Pulmonary artery endothelial cell (primary cell): ENCODE measurements around the gene WDR1. TPM values are rescaled to one million over a fixed set of nuclear protein-coding genes. Genes with fewer than 3 reads are reported as not detected.

Source experiments
- DNase-seq: peaks from one replicate; pipeline ENCODE4 v3.0.0-alpha.2; 2011; ENCODE audit warnings: low read depth, low spot score
- total RNA-seq: library from RNA; depleted of rRNA; stranded (reverse); fragments of >200 nt; gene quantifications from 2 replicates; pipeline ENCODE4 v1.2.3, GENCODE V29; 2014

WDR1 gene
- total RNA-seq, 1 donor from 2014 or later: 632 TPM

DNA sequence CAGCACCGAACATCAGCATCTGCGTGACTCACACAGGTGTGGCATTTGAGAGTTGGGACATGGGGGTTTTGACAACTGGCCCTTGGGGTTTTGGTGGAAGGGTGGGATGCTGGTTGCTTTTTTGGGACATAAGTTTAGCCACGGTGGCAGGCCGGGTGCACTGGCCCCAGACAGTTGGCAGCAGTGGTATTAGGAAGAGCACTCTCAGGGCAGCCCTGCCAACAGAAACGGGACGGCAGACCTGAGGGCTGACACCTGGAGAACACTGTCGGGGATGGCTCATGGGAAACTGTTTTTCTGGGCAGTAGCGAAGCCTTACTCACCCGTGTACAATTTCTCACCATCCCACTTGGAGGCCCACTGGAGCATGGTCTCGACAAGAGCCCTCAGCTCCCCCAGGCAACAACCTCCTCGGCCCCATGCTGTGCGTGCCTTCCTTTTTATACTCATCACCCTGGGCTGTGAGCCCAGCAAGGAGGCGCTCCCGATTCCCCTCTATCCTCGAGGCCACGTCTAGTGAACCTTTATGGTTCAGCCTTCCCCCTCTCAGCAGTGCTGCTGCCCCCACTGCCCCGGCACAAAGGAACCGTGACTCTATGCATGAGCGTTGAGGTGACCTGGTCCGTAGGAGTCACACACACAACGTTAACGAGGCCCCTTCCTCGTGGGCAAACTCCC, 30.6 kb downstream of the WDR1 start:
- DNase-seq: no peak

DNA sequence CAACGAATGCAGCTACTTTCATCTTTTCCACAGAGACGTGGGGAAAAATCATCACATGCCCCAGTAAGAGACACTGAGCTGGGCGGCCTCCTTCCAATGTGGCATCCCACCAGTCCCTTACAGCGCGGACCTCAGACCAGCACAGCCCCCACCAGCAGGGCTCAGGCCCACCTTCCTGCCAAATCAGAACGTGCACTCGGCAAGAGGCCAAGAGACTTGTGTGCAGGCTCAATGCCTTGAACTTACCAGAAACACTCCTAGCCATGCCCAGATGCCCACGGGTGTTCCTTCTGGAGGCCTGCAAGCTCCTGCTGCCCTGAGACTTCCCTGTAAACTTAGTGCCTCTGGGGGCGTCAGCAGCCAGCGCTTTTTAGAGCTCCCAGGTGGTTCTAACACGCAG, 31.2 kb downstream of the WDR1 start:
- DNase-seq: no peak

DNA sequence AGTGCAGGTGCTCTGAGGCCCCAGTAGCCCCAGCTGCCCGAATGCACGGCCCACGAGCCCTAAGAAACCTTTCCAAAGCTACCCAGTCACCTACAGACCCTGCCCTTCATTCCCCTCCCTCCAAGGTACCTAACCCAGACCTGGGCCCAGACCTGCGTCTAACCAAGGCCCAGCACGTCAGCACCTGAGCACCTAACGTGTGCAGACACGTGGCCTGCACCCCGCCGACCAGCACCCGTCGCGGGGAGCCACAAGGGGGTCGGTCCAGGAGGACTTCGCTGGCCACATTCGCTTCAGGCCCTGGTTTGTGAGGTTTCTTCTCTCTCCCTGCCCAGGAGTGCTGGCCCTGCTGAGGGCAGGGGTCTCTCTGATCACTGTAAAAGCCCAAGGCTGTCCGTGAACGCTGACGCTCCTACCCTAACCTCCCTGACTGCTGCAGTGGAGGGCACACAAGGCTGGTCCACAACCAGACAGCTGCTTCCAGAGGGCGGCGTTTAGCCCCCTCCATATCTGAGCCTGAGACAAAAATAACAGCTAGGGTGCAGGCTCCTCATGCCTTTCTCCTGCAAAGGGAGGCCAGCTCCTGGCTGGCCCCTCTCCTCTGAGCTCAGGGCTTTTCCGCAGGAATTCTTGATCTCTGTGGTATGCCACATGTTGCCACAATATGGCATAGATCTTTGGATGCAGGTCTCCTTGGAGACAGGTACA, 31.8 kb downstream of the WDR1 start:
- no peak for DNase-seq

DNA sequence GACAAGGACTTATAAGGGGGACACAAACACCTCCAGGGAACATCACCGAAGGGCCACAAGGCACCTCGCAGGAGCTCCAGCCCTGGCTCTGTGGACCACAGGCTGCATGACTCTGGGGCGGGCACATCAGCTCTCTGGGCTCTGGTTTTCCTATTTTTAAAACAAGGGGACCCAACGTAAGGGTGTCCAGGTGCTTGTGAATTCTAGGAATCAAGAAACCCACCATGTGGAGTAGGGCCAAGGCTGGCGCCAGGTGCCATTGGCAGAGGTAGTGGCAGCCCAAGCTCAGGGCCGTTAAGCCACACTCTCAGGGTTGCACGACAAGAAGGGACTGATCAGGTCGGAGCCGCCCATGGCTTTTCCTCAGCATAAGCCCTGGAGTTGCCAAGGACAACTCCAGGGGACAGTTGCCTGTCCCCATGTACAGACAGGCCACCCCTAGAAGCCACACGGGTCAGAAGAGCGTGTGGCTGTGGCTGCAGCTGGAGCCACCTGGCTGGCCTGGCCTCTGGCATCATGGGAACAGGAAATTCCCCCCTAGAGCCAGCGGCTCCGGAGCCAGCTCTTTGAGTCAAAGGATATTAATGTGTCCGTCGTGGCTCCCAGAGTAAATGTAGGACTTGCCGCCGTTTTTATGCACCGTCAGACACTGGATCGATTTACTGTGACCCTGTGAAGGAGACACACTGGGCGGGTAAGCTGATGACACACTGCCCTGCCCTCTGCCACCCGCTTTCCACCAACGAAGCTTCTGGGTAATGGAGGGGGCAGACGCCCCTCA, 32.5 kb downstream of the WDR1 start:
- DNase-seq: no peak

DNA sequence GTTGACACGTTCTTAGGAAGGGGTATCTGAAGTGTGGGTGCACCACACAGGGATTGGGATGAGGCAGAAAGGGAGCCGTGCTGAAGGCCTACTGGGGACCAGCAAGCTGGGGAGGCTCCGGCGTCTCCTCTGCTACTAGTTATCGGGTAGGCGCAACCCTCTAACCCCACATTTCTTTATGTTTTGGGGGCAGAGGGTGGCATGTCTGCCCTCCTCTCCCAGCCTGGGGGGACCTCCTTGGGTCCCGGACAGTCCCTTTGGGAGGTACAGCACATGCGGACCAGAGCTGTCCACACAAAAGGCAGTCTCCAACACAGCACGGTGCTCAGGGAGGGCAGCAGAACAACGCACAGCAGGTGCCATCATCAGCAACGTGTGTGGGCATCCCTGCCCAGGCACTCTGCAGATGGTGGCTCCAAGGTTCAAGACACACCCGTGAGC, 33.2 kb downstream of the WDR1 start:
- no peak for DNase-seq

DNA sequence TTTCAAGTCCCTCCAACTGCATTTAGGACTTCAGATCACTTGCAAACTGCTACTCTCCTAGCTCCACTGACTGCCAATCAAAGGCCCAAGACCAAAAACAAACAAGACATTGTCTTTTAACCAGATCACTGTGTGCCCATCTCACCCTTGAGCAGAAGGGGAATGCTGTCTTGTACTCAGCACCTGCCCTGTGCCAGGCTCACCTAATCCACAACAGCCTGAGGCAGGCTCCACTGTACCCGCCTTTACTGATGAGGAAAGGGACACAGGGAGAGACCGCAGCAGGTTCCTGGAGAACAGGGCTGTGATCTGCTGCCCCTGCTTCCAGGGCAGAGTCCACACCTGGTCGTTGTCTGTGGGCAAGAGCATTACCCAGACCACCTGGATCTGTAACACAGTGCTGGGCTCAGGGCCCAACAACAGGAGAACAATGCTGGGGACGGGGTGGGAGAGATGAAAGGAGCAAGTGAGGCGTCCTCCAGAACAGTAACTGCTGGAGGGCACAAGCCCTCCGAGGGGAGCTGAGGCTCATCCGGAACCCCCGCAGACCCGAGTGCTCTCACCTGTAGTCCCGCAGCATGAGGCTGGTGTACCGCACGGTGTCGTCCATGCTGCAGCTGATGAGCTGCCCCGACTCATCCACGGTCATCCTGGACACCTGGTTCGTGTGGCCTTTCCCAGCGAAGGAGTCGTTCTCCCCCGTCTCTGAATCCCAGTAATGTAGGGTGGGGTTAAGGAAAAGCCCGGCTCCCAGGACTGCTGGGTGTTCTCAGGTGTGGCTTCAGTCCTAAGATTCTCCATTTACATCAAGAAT, 33.9 kb downstream of the WDR1 start:
- DNase-seq: no peak

DNA sequence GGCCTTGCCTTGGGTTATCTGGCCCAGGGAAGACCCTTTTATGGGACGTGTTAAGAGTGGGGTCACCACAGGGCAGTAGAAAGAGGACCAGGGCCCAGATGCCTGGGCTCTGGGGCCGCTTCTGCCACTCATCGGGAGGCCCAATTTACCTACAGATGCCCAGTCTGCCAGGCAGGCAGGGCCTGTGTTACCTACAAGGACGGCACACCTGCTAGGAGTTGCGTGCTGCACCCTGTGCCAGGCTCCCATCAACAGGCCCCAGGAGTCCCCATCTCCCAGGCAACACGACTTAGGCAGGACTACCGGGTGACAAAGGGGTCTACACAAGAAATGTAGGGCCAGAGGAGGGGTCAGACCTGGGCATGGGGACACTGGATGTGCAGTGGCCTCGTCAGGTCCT, 34.6 kb downstream of the WDR1 start:
- DNase-seq: no peak

DNA sequence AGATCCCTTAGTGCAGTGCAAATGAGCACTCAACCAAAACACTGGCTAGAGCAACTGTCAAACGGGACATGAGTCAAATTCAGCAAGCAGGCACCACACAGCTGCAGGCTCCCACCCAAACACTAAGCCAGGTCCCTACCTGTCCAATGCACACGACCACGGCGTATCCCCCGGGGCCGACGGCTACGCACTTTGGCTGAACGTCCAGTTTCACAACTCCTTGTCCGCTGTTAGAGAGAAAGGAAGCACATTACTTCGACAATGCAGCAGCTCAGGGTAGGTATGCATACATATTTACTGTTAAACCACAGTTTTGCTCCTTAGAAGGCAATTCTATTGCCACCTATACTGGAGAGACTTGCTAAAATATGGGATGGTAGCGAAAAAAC, 35.4 kb downstream of the WDR1 start:
- DNase-seq: no peak

DNA sequence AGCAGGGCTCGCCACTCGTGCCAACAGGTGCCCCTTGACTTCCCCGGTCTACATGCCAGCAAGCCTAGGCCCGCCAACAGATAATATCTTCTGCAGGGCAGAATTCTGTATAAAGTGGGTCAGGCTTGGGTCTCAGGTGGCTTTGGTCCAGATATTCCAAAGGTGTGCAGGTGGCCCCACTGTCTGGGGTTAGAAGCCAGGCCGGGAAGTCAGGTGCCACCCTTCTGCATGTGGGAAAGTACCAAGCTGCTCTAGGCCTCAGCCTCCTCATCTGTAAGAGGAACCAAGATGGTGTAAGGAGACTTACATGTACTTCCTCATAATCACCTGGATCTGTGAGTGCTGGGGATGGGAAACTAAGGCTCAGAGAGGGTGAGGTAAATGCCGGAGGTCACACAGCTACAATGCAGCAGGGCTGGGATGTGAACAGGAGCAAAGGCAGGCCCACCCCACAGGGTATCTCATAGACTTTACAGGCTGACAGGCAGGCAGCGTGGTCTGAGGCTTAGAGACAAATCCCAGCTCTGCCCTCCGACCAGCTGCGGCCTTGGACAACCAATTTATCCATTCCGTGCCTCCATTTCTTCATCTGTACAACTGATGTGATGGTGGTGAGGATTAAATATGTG, 35.9 kb downstream of the WDR1 start:
- no peak for DNase-seq

DNA sequence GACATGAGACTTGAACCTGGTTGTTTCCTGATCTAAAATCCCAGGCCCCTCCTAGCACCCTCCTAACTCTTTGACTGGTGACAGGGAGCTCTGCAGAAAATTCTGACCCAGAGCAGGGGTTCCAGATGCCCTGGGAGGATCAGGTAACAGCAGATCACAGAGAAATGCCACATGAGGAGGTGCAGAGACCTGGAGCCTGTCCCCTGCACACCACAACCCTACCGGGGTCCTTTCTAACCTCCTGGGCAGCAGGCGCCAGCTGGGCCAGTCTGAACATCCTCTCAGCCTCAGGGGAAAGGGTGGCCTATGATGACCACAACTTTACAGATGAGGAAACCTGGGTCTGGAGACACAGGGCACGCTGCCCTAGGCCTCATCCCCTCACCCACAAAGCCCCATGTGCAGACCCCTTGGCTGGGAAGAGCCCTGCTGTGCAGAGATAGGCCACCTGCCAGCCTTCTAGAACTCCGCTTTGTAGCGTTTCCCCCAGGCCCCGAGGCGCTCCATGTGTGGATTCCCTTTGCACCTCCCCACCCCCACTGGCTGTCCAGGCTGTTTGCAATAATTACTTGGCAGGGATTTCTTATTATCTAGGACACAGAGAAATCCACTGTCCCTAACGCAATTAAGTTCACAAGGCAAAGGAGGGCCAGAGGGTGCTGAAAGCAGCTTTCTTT, 36.5 kb downstream of the WDR1 start:
- DNase-seq: no peak

DNA sequence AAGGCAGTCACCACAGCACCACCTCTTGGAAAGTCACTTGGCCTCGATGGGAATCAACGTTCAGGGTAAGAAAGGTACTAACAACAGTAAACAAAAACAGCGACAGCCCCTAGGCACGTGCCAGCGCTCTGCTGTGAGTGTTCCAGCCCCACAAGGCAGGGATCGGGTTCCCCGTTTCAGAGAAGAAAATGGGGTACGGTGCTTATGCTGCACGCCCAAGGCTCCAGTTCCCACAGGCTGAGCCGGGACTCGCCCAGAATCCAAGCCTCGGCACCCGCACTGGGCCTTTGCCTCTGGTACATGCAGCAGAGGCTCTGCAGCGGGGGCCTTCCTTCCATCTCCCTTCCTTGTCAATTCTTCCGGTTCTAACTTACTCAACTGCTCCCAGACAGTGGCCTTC, 37.3 kb downstream of the WDR1 start:
- DNase-seq: no peak

DNA sequence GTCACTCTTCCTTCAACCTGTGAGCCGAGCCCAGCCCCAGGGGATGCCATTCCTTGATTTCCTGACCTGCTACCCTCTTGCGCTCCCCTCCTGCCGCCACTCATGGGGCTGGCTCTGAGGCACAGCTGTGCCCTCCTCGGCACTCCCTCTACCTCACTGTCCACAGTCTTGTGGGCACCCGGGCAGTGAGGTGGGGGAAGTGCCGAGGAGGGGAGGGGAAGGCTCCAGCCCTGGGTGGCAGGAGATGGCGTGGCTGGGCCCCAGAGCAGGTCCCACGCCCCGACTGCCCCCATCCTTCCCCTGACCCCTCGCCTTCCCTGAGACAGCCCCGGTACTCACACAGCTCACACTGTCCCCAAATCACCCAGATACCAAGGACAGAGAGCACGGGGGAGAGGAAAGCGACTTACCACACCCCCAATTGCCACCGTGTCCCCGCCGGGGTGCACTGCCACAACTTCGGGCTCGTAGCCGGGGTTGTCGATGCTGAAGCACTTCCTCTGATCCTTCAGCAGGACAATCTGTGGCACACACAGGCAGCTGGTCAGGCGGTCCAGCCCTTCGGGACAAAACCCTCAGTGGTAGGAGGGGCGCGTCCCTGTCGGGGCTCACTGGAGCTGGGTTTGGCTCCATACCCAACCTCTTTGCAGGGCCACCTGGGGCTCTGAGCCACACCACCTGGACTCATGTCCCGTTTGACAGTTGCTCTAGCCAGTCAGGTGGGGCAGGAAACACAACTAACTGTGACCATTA, 37.9 kb downstream of the WDR1 start:
- no peak for DNase-seq

DNA sequence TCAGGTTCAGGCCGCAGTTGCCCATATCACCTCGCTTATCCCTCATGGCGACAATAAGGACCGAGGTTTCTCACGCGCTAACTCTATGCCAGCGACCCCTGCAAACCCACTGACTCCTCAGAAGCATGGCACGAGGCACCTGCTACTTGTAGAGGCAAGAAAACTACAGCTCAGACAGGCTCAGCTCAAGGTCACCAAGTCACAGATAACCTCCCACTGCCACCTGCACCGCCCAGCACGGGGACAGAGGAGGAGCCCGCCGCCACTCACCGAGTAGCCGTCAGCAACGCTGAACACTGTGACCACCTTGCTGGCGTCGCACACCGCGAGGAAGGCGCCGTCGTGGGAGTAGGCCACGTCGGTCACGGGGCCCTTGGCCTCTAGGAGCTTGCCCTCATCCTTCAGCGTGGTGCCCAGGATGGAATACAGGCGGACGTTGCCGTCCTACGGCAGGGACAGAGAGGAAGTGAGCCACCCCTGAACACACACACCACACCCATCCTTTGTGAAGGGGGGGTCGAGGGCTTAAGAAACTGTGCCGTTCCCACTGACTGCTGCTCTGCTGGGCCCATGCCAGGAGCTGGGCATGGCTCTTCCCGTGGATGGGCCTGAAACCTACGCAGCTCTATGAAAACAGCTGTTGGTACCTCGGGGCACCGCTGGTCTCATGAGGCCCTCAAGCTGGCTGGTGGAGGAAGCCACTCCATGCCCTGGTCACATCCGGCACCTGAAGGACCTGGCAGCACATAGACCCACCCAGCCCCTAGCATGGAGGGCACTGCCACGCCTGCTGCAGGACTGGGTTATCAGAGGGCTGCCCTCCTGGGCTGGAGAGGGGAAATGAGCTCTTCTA, 38.9 kb downstream of the WDR1 start:
- DNase-seq: no peak

DNA sequence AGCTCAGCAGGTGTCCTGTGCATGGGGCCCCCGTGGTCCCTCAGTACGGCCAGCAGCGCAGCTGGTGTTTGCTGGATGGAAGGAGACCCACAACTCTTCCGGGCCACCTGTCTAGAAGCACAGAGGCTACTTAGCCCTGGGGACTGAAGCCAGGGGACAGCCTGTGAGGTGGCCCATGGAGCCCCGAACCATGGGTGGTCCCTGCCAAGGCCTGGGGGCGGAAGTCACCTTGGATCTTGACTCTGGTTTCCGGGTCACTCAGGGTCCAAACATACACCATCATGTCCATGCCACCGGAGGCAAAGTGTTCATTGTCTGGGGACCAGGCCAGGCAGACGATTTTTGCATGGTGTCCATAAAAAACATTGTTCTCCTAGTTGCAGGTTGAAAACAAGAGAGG, 39.5 kb downstream of the WDR1 start:
- no peak for DNase-seq

DNA sequence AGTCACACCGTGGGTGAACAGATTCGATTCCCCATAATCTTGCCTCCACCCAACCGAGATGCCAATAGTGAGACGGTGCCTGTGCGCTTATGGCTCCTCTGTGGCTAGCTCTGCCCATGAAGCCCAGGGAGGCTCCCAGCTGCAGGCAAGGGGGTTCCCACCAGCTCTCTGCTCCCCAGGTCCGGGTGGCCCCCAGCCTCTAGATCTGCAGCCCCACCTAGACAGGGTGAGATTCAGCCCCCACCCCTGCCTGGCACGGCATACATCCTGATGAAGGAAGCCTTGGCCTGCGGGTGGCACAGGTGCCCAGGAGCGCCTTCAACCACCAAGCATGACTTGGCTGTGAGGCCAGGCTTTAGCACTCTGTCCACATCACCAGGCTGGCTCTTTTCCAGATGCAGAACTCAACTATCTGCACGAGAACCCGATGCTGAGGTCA, 40.6 kb downstream of the WDR1 start:
- no peak for DNase-seq

DNA sequence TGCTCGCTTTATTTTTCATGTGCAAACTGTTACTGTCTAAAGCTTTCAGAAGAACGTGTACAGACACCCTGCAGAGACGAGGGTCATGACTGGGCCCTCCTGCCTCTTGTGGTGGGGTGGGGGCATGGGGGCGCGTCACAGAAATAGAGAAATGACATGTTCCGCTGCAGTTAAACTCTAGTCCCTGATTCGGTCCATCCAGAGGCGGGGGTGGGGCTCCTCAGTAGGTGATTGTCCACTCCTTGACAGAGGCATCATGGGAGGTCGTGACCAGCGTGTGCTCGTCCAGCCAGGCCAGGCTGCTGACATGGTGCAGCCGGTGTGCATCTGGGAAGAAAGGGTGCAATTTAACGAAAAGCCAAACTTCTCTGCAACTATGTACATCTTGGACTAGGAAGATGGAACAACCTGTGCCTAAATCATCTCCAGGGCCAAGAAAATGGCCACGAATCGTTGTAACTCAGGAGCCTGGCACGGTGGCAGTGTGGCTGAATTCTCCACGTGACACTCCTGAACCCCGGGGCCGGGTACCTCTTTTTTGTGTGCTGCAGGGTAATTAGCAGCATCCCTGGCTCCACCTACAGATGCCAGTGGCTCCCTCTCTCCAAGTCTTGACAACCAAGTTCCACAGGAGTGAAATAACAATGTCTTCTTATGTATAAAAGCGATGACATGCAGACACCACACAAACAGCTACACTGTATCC, 41.3 kb downstream of the WDR1 start:
- DNase-seq: no peak

DNA sequence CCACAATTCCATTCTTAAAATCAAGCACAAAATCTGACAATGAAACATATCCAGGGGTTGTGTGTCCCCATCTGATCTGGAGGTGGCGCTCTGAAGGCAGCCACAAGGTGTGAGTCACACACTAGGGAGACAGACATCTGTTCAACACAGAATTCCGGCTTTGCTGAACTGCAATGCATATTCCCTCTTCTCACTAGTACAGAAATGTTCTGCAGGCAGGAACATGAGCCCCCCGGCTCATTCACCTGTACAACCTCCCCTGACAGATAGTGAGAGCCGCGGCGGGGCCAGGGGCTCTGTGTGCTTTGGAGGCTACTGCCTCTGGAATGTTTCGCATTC, 41.9 kb downstream of the WDR1 start:
- DNase-seq: no peak

DNA sequence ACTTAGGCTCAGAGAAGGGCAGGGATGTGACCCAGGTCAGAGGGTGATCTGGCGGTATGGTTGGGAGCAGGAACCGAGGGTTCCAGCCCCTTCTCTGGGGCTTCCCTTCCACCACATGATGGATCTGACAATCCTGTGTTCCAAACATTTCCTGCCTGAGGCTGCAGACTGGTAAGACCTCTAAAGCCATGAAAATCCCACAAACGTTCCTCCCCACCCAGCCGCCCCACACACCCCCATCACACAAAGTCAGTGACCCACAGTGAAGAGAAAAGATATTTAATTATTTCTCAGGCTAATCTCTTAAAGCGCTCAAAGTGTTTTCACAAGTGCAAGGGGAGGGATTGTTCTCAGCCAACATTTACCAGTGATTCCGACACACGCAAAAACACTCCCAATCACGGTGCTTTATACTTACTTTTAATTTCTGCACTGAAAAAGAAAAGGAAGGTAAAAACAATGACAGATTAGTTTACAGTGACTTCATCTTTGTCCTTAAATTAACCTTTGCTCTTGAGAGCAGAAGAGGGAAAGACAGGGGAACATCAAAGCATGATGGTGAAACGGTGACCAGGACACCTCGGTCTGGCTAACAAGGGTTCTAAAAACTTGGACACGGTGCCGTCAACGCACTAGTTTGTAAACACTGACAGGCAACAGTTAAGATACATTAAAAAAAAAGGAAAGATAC, 42.4 kb downstream of the WDR1 start:
- no peak for DNase-seq
